C4-2B (cell line): ENCODE measurements around the gene SDHAF3.
"Not testable (repeated sequence)": the region's sequence is repeated elsewhere in the genome, so short reads cannot be mapped to it uniquely, and the experiment has no call there.

Source experiments
- ZFX ChIP-seq: fragments of 450-650 bp; IDR thresholded peaks from 2 replicates; pipeline ENCODE4 v1.6.1; 2017
- TF ChIP-seq, protein P1 (sequence below): fragments of 450-650 bp; conservative IDR thresholded peaks from 2 replicates; pipeline ENCODE4 v1.5.1; 2017; ENCODE audit warnings: mild to moderate bottlenecking

DNA sequence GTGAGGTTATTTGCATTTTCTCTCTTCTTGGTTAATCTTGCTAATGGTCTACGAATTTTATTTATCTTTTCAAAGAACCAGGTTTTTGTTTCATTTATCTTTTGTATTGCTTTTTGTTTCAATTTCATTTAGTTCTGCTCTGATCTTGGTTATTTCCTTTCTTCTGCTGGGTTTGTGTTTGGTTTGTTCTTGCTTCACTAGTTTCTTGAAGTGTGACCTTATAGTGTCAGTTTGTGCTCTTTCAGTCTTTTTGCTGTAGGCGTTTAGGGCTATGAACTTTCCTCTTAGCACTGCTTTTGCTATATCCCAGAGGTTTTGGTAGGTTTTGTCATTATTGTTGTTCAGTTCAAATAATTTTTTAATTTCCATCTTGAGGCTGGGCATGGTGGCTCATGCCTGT lies 45.5 kb upstream of the SDHAF3 start:
- TF ChIP-seq, protein P1, sequence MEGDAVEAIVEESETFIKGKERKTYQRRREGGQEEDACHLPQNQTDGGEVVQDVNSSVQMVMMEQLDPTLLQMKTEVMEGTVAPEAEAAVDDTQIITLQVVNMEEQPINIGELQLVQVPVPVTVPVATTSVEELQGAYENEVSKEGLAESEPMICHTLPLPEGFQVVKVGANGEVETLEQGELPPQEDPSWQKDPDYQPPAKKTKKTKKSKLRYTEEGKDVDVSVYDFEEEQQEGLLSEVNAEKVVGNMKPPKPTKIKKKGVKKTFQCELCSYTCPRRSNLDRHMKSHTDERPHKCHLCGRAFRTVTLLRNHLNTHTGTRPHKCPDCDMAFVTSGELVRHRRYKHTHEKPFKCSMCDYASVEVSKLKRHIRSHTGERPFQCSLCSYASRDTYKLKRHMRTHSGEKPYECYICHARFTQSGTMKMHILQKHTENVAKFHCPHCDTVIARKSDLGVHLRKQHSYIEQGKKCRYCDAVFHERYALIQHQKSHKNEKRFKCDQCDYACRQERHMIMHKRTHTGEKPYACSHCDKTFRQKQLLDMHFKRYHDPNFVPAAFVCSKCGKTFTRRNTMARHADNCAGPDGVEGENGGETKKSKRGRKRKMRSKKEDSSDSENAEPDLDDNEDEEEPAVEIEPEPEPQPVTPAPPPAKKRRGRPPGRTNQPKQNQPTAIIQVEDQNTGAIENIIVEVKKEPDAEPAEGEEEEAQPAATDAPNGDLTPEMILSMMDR, result not testable (repeated sequence)
- TF ChIP-seq ZFX, result not testable (repeated sequence)
